Activated T-cell treated with anti-CD3 and anti-CD28 coated beads, Interleukin-2, amount 50 U/mL, for 48 hours (primary cell): Measurements from ENCODE around the gene GEMIN7.

Source experiments
- DNase-seq, 2 experiments: peaks; one replicate each; pipeline ENCODE4 v3.0.0-alpha.2; 2020

GEMIN7 gene

GRCh38 chr19:45063851-45064801 is 14.9 kb upstream of the GEMIN7 start:
- DNase-seq: no peak

GRCh38 chr19:45066921-45067661 is 12.0 kb upstream of the GEMIN7 start:
- no peak for DNase-seq

- no peak for DNase-seq
These were observed 11.0 kb upstream of the GEMIN7 start for GRCh38 chr19:45068041-45068440.

- no peak for DNase-seq
These were observed 10.0 kb upstream of the GEMIN7 start for GRCh38 chr19:45069056-45069455.

- no peak for DNase-seq
These were observed 8.8 kb upstream of the GEMIN7 start for GRCh38 chr19:45070214-45070613.

- DNase-seq: no peak
These were observed 8.1 kb upstream of the GEMIN7 start for GRCh38 chr19:45070861-45071544.

GRCh38 chr19:45071545-45071938 is 7.5 kb upstream of the GEMIN7 start:
- no peak for DNase-seq

DNA sequence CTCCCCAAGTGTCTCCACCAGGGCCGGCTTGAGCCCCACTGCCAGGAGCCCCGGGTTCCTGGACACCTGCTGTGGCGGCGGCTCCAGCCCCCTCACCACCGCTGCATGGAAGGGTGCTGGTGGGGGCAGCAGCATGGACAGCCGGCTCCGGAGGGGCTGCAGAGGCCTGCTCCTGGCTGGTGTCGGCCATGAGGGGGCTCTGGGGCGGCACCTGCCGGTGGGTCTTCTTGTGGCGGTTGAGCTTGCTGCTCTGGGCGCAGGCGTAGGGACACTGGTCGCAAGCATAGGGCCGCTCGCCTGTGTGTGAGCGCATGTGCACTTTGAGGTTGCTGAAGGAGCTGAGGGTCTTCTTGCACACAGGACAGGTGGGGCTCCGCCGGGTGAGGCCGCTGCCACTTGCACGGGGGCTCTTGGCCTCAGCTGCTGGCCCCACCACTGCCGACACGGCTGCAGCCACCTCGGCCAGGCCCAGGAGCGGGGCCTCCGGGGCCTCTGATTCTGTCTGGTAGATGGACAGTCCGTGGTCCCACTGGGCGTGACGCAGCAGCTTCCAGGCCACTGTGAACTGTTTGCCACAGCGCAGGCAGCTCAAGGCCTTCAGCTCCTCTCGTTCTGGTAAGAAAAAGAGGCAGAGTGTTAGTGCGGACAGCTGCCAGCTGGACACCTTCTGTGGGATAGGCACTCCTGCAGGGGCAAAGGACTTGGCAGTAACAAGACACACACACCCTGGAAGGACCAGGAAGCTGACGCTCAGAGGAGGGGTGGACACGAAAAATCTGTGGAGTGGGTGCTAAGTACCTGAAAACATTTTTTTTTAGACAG is 6.9 kb upstream of the GEMIN7 start:
- DNase-seq: no peak

GRCh38 chr19:45074744-45075300 is 4.2 kb upstream of the GEMIN7 start:
- no peak for DNase-seq

DNA sequence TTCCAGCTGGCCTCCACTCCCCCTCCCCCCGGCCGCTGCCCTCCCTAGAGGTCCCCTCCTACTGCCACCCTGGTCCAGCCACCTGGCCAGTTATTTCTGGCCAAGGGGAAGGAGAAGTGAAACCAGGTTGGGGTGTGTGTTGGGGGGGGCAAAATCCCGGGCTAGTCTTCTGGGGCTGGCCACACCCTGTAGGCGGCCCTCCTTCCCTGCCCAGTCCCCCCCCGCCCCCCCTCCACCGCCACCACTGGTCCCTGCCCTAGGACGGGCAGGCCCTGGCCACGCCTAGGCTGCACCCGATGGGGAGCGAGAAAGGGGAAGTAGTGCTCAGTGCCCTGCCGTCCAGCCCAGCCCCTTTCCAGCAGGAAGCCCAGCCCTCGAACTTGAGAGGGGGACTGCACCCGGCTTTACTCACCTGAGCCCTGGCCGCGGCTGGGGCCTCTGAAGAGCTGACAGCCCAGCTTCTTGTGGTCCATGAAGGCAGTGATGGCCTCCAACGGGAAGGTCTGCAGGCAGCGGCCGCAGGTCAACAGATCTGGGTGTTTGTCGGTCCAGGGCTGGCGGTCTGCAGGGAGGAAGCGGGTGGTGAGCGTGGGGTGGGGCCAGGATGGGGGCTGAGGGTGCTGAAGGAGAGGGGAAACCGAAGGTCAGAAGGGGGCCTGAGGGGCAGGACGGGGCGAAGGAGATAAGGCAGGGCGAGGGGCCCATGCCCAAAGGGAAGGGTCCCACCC is 3.6 kb upstream of the GEMIN7 start:
- DNase-seq: peak; percentile 53 to 61

DNA sequence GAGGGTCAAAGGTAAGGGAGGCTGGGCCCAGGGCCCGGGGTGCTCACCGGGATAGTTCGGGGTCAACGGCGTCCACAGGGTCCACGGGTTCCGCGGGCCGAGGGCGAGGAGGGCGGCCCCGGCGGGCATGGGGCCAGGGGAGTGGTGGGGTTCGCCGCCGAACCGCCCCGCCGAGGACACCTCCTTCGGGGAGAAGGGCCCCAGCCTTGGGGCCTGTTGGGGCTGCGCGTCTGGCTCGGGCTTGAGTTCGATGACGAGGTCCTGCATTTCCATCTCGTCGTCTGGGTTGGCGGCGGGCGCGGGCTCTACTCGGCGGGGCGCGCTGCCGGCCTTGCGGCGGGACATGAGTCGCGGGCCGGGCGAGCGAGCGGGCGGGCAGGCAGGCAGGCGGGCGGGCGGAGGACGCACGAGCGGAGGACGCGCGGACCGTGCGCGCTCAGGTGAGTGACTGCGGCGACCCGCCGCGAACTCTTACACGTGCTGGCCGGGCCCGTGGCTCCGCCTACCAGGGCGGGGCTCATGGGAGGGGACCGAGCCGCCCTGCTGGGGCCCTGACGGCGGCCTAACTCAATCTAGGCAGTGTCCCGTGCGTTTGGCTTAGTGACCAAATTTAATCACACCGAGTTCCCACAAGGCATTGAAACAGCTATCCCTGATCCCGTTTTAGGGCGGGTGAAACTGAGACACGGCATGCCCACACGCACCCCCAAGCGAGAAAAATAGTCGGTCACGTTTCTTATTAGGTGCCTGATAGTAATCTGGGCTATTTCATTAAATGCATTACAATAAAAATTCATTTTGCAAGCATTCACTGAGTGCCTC is 2.8 kb upstream of the GEMIN7 start, which contains the start of gene ZNF296:
TSS of gene ZNF296 (minus strand) at position 450 of the 822 bp plus-strand sequence. CDS start at position 345, 105 bp downstream.
- peak; percentile 88 to 90 for DNase-seq

- no peak for DNase-seq
These were observed 2.0 kb upstream of the GEMIN7 start for GRCh38 chr19:45076851-45077730.

DNA sequence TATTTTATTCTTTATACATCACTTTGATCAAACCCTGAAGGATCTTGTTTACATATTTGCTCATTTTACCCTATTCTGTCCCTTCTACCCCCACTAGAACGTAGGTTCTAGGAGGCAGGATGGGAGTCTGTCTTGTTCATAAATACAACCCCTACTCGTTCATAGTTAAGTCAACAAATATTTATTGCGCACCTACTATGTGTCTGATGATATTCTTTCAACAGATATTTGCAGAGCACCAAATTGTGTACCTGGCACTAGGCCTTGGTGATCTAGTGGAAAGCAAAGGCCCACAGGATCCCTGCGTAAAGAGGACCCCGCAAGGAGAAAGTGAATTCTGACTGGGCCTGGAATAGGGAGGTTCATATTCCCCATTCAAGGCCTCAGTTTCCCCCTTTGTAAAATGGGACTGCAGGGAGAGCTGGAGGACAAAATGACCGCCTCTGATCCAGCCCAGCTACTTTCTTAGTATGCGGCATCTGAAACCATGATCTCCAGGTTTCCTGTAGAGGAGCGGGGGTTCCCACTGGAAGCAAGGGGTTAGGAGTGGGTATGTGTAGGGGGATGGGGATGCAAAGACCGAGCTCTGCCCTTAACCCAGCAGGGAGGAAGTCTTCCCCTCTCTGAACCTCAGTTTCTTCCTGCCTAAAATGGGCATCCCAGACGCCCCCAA is 534 bp upstream of the GEMIN7 start:
- DNase-seq: no peak

GRCh38 chr19:45079911-45080370 is 881 bp downstream of the GEMIN7 start:
- DNase-seq: no peak

GRCh38 chr19:45082170-45082569 is 3.1 kb downstream of the GEMIN7 start:
- no peak for DNase-seq

DNA sequence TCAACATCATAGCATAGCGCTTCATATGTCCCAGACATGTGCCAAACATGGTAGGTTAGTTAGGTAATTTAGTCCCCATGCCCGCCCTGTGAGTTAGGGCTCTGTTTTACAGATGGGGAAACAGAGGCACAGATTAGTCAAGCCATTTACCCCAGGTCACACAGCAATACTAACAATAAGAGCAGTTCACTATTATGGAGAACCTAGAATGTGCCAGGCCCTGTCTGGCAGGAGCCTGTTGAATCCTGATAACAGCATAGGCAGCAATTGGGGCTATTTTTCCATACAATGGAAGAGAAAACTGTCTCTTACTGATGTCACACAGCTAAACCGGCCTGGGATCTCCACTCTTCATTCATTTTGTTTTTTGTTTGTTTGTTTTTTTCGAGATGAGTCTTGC is 7.4 kb downstream of the GEMIN7 start:
- no peak for DNase-seq

DNA sequence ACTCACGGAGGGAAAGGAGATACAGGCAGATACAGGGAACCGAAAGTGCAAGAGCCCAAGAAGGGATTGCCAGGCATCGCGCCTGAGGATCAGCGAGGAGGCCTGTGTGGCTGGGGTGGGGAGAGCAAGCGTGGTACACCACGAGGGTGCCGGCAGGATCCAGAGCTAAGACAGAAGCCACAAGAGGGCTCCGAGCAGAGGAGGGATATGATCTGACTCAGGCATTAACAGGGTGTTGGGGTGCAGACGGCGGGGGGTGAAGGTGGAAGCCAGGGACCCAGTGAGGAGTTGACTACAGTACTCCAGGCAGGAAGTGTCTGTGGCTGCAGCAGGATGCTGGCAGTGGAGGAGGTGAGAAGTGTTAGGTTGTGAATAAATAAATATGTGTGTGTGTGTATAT is 8.5 kb downstream of the GEMIN7 start:
- DNase-seq: peak; percentile 47 to 54

DNA sequence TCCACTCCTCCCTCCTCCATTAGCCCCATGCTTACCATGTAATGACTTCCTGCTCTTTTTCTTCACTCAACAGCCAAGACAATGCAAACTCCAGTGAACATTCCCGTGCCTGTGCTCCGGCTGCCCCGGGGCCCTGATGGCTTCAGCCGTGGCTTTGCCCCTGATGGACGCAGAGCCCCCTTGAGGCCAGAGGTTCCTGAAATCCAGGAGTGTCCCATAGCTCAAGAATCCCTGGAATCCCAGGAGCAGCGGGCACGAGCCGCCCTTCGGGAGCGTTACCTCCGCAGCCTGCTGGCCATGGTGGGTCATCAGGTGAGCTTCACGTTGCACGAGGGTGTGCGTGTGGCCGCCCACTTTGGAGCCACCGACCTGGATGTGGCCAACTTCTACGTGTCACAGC is 11.0 kb downstream of the GEMIN7 start:
- no peak for DNase-seq

DNA sequence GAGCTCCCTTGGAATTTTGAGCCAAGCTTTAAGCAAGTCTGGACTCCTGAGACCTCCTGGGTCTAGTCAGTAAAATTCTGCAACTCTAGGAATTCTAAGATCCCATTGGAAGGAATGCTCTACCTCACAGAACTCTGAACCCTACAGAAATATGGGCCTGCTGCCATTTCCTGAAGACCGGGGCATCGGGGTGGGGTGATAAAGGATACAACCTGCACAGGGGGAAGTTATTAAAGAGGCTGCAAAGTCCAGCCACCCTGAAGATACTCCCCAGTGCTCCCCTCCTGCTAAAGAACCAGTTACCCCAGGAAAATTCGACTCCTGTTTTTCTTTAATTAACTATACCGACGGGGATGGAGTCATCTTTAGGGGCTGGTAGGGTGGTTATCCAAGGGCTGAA is 11.5 kb downstream of the GEMIN7 start:
- no peak for DNase-seq
